Esophagus squamous epithelium (tissue), 4 donors: ENCODE measurements around the gene MAP3K8.

Experiments used
- POLR2A ChIP-seq, 4 donors: fragments of 450-650 bp; IDR thresholded peaks; one replicate each; pipeline ENCODE4 v1.6.1; 2017; ENCODE audit warnings: antibody characterized with exemption in 4 of 4, mild to moderate bottlenecking in 4 of 4, moderate library complexity in 3 of 4
- TF ChIP-seq, protein P1 (sequence below), 6 experiments: fragments of 450-650 bp in 4 of 6; fragments of 200-600 bp in 2 of 6; sonication (generic) in 2 of 6; IDR thresholded peaks; one replicate each; pipeline ENCODE4 v1.5.1; 2016 to 2019; ENCODE audit warnings: antibody characterized with exemption in 6 of 6, mild to moderate bottlenecking in 4 of 6, moderate library complexity in 4 of 6

GRCh38 chr10:30442019-30442606, 8.1 kb downstream of the MAP3K8 start:
- TF ChIP-seq, protein P1, sequence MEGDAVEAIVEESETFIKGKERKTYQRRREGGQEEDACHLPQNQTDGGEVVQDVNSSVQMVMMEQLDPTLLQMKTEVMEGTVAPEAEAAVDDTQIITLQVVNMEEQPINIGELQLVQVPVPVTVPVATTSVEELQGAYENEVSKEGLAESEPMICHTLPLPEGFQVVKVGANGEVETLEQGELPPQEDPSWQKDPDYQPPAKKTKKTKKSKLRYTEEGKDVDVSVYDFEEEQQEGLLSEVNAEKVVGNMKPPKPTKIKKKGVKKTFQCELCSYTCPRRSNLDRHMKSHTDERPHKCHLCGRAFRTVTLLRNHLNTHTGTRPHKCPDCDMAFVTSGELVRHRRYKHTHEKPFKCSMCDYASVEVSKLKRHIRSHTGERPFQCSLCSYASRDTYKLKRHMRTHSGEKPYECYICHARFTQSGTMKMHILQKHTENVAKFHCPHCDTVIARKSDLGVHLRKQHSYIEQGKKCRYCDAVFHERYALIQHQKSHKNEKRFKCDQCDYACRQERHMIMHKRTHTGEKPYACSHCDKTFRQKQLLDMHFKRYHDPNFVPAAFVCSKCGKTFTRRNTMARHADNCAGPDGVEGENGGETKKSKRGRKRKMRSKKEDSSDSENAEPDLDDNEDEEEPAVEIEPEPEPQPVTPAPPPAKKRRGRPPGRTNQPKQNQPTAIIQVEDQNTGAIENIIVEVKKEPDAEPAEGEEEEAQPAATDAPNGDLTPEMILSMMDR (IDR thresholded peaks at IDR 0.05), result no peak
- no peak for TF ChIP-seq POLR2A (IDR thresholded peaks at IDR 0.05)
